Osteocyte (in vitro differentiated cells): ENCODE measurements around the gene MUC2. TPM values are rescaled to one million over a fixed set of nuclear protein-coding genes. Genes with fewer than 3 reads are reported as not detected.

Experiments
- DNase-seq: peaks from one replicate; pipeline ENCODE4 v3.0.0; 2021; ENCODE audit warnings: mixed read lengths; ENCODE audit not compliant: unreplicated experiment; ENCODE audit errors: extremely low spot score
- H3K27ac Mint-ChIP-seq: one replicate; pipeline ENCODE4 v1.8.0; 2021; ENCODE audit warnings: mild to moderate bottlenecking, mixed read lengths; ENCODE audit not compliant: unreplicated experiment
- H3K27me3 Mint-ChIP-seq: one replicate; pipeline ENCODE4 v1.8.0; 2021; ENCODE audit warnings: mixed read lengths; ENCODE audit not compliant: unreplicated experiment
- H3K36me3 Mint-ChIP-seq: one replicate; pipeline ENCODE4 v1.8.0; 2021; ENCODE audit warnings: mixed read lengths; ENCODE audit not compliant: unreplicated experiment
- H3K4me1 Mint-ChIP-seq: one replicate; pipeline ENCODE4 v1.8.0; 2021; ENCODE audit warnings: mixed read lengths; ENCODE audit not compliant: unreplicated experiment
- H3K4me3 Mint-ChIP-seq: one replicate; pipeline ENCODE4 v1.8.0; 2021; ENCODE audit warnings: mild to moderate bottlenecking, moderate library complexity, mixed read lengths; ENCODE audit not compliant: unreplicated experiment
- H3K9me3 Mint-ChIP-seq: one replicate; pipeline ENCODE4 v1.8.0; 2021; ENCODE audit warnings: mixed read lengths; ENCODE audit not compliant: unreplicated experiment
- CTCF ChIP-seq: fragments of 200-600 bp; sonication (generic); IDR thresholded peaks from 2 replicates; pipeline ENCODE4 v1.5.0; 2021; ENCODE audit warnings: antibody characterized with exemption, mild to moderate bottlenecking, moderate library complexity
- total RNA-seq: library from RNA; stranded (reverse); gene quantifications from 2 replicates; pipeline ENCODE4 v1.2.1, GENCODE V29; 2021

MUC2 gene
- total RNA-seq, 1 donor from 2014 or later = not detected

GRCh38 chr11:1101318-1102089 lies 26.8 kb downstream of the MUC2 start:
- H3K27ac Mint-ChIP-seq = no peak overlapping the region
- no peaks in the 10 kb centered on the region for H3K36me3 Mint-ChIP-seq
- no peaks in the 10 kb centered on the region for H3K27me3 Mint-ChIP-seq
- TF ChIP-seq CTCF = no peak
- no peaks in the 10 kb centered on the region for H3K4me1 Mint-ChIP-seq
- H3K9me3 Mint-ChIP-seq = no peaks in the 10 kb centered on the region
- no peak for DNase-seq
- no peak overlapping the region for H3K4me3 Mint-ChIP-seq

- no peak for TF ChIP-seq CTCF
- Mint-ChIP-seq H3K4me3 (no peak overlapping the region), H3K27ac (no peak overlapping the region), H3K36me3 (no peaks in the 10 kb centered on the region), H3K4me1 (no peaks in the 10 kb centered on the region), H3K9me3 (no peaks in the 10 kb centered on the region), H3K27me3 (no peaks in the 10 kb centered on the region)
- no peak for DNase-seq
These were observed 27.7 kb downstream of the MUC2 start for GRCh38 chr11:1102221-1102971.

GRCh38 chr11:1102996-1103395 lies 28.3 kb downstream of the MUC2 start:
- H3K27ac Mint-ChIP-seq = no peak overlapping the region
- H3K27me3 Mint-ChIP-seq = no peaks in the 10 kb centered on the region
- no peak for DNase-seq
- no peaks in the 10 kb centered on the region for H3K4me1 Mint-ChIP-seq
- no peaks in the 10 kb centered on the region for H3K36me3 Mint-ChIP-seq
- H3K9me3 Mint-ChIP-seq = no peaks in the 10 kb centered on the region
- no peak overlapping the region for H3K4me3 Mint-ChIP-seq
- no peak for TF ChIP-seq CTCF

GRCh38 chr11:1103401-1104360 lies 29.0 kb downstream of the MUC2 start:
- Mint-ChIP-seq H3K27me3 (no peaks in the 10 kb centered on the region), H3K4me1 (no peaks in the 10 kb centered on the region), H3K36me3 (no peaks in the 10 kb centered on the region), H3K4me3 (no peak overlapping the region), H3K9me3 (no peaks in the 10 kb centered on the region), H3K27ac (no peak overlapping the region)
- no peak for DNase-seq
- TF ChIP-seq CTCF = no peak
